A204.1 (cell line): ENCODE measurements around the gene IFNA6.

Experiments
- FAIRE-seq: peaks from 2 replicates; lab custom pipeline; 2012; peaks lifted over from hg19 to GRCh38; lab: Jason Lieb, UNC

IFNA6 gene

DNA sequence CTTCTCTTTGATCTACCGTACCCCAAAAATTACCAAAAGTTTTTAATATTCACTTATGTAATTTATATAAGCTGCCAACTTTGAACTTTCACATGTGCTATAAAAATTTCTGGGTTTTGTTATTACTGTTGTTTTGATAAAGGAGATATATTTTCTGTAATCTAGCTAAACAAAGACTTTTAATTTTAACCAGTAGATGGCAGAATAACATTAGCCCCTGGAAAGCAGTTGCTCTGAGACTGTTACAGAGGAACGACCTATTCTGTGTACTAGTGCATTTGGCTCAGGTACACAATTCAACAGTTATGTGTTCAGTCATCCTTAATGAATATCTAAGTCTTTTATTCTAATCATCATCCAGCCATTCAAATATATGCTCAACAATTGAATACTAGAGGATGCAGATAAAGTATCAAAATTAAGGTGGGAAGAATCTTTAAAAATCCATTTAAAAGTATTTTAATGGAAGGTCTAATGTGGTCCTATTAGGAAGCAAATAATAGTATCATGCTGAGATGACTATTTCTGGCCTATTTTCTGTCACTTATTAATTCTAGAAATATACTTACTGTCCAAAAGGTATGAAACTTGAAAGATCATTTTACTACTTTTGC lies 24.1 kb downstream of the IFNA6 start:
- FAIRE-seq: peak; percentile 97

DNA sequence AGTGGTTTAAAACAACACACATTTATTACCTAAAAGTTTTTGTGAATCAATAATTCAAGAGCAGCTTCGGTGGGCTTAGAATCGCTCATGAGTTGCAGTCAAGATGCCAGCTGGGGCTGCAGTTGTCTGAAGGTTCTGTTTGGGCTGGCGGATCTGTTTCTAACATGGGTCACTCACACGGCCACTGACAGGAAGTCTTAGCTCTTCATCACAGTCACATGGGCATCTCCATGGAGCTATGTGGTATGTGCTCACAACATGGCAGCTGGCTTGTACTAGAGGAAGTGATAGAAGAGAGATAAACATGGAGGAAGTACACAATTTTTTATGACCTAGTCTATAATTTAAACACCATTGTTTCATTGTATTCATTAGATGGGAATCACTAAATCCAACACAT lies 26.6 kb downstream of the IFNA6 start:
- no peak for FAIRE-seq

DNA sequence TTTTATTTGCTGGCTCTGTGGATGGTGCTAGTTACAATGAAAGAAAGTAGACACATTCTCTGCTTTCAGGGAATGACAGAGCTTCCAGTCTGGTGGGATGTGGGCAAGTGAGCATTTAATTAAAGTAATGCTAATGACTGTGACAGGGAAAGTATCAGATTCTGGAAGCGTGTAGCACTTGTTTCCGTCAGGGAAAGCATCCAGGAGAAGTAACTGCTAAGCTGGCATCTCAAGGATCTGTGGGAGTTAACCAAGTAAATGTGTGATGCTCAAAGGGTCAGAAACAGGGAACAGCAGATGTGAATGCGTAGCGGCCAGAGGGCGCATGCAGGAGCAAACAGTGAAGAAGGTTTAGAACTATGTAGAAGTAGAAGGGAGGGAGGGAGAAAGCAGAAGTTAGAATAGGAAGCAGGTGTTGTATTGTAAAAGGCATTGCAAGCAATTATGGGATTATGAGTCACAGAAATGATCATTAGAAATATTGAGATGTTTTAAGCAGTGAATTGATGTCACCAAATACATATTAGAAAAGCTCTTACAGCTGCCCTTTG lies 27.7 kb downstream of the IFNA6 start:
- FAIRE-seq: no peak

DNA sequence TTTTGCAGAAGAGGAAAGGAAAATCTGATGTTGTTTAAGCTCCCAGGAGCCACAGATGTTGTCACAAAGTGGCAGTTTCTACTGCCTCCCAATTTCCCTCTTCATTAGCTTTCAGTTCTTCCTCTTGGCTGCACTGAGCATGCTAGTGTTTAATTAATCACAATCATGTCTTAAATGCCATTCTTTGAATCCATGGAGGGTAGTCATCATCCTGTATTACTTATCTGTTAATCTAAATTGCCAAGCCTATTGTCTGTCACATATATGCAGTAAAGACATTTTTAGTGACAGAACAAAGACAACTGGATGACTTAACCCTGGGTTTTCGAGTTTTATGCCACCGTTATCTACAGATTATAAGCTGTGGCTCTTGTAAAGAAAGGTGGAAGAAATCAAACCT lies 30.2 kb downstream of the IFNA6 start:
- FAIRE-seq: no peak

DNA sequence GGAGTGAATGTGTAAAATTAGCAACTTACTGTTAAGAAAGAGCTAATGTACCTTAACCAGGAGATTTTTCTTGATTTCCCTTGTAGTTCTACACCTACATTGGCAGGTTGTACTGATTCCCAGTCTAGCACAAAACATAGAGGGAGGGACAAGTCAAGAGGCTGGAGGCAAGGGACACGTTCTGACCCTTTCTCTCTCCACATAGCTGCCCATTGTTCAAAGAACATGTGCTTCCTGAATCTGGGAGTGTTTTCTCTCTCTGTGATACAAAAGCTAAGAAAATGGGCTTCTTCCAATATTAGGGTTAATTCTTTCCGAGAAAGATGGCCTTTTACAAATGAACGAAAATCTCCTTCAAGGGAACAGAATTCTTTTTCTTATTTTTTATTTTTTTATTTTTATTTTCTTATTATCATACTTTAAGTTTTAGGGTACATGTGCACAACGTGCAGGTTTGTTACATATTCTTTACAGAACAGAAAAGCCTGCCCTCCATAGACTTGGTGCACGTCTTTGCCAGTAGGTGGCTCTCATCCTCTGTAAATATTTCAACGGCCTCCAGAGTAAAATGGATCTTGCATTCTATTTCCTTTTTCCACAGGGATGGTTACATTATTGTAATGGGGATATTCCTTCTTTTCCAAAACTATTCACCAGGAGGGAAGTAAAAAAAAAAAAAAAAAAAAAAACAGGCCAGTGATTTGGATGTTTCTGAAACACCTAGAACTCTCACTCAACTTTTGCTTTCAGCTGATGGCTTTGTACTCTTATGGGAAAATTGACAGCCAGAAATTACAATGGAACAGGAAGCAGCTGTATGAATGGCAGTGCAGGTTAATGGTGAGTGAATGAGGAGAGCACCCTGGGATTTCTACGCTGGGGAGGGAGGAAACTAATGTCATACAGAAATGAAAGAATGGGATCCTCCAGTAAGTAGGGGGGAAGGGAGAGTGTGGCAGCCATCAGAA lies 32.4 kb downstream of the IFNA6 start:
- peak; percentile 94 for FAIRE-seq

DNA sequence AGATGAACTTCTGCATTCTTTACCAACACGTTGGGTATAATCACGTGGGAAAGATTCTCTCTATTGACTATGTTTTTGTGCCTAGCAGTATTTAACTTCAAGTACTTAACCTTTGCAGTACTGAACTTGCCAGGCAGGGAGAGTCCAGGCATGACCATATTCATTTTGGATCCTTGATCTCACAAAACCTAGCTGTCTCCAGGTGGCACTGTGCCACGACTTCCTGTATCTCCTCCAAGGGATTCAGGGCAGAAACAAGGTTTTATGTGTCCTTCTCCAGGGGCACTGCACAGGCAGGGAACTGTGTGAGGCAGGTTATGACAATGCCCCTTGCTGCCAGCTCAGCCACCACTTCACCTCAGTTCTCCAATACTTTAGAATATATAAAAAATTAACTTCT lies 33.8 kb downstream of the IFNA6 start:
- no peak for FAIRE-seq

DNA sequence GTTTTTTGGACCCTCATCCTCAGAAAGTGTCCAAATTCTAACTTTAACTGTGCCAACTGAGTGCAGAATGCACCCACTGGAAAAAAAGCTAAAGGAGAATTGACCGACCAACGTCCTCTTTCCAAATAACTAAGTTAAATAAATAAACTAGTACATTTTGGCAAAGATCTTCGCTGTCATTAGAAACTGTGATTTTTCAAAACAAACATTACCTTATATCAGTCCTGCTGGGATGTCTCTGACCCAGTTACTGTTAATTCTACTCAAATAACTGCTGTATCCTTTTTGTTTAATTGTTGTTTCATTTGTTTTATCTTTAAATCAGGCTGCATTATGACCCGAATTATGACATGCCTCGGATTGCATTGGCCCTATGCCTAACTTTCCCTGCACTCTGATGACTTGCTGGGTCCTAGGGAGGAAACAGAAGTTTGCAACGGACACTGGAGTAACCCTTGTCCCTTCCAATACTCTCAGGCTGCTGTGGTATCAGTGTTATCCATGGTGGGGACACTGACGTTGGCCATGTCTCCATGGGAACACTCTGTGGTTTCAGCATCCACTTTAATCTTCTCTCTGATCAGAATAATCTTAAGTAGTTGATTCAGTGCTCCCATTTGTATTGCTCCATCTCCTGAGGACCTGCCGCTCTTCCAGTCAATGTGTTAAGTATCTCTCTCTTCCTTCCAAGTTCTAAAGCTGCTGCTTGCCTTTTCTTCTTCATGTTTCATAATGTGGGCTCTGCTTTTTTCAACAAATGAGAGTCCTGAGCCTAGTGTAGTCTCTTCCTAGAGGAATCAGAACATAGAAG lies 34.5 kb downstream of the IFNA6 start:
- FAIRE-seq: no peak

DNA sequence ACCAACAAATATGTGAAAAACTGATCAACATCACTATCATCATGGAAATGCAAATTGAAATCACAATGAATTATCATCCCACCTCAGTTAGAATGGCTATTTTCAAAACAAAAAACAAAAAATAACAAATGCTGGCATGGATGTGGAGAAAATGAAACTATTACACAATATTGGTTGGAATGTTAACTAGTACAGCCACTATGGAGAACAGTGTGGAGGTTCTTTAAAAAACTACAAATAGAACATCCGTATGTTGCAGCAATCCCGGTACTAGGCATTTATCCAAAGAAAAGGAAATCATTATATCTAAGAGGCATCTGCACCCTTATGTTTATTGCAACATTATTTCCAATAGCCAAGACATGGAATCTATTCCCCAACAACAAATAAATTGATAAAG lies 36.5 kb downstream of the IFNA6 start:
- no peak for FAIRE-seq

DNA sequence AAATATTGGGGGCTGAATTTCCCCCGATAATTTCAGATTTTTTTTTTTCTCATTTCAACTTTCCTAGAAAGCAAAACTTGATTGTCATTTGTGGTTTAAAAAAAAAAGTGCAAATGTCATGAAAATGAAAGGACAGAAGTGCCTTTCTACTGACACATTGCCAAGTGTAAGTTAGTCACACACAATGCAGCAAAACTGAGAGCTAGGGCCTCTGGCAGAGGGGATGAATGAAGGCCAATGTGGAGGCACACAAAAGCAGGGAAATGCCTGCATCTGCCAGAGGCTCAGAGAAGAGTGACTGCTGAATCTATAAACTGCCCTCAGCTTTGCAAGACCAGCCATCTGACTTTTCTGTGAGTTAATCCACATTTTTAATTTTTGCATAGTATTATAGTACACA lies 38.8 kb downstream of the IFNA6 start:
- FAIRE-seq: no peak

DNA sequence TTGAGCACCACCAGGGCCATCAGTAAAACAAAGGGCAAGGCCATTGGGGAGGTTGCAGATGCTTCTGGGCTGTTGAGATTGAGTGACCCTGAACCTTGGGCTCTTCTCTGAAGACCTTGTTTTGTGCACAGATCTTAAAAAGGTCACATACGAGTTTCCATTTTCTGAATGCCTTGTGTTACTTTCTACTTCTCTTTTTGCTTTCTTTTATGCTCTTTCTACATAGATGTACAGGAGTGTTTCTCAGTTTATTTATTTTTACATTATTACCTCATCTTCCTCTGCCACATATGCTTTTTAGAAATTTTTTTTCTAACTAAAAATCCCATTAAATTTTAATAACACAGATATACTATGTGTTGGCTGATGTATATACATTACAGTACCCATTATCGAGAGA lies 45.5 kb downstream of the IFNA6 start, which contains the start of gene IFNA5:
TSS of gene IFNA5 (minus strand) at position 101 of the 400 bp plus-strand sequence. CDS start at position 44, 57 bp downstream.
- FAIRE-seq: no peak
